Suprapubic skin (tissue), 4 donors: Measurements from ENCODE around the gene NELL1.

Source experiments
- EP300 ChIP-seq: sonication (generic); formaldehyde crosslinking; IDR thresholded peaks from one replicate; pipeline ENCODE4 v1.6.1; 2017; ENCODE audit warnings: antibody characterized with exemption
- POLR2A ChIP-seq, 2 donors: fragments of 450-650 bp; IDR thresholded peaks; one replicate each; pipeline ENCODE4 v1.6.1; 2017; ENCODE audit warnings: antibody characterized with exemption in 2 of 2, mild to moderate bottlenecking in 2 of 2, moderate library complexity in 2 of 2
- POLR2AphosphoS5 ChIP-seq, 3 donors: sonication (generic); formaldehyde crosslinking; IDR thresholded peaks; one replicate each; pipeline ENCODE4 v1.6.1; 2017; ENCODE audit warnings: antibody characterized with exemption in 3 of 3
- TF ChIP-seq, protein P1 (sequence below), 2 donors: fragments of 200-600 bp in 1 of 2; fragments of 450-650 bp in 1 of 2; sonication (generic) in 1 of 2; IDR thresholded peaks; one replicate each; pipeline ENCODE4 v1.5.1; 2016 to 2019; ENCODE audit warnings: antibody characterized with exemption in 2 of 2, mild to moderate bottlenecking in 1 of 2, moderate library complexity in 1 of 2

- TF ChIP-seq POLR2AphosphoS5 (IDR thresholded peaks at IDR 0.05) (no peak), EP300 (no peak), POLR2A (IDR thresholded peaks at IDR 0.05) (no peak)
- TF ChIP-seq, protein P1, sequence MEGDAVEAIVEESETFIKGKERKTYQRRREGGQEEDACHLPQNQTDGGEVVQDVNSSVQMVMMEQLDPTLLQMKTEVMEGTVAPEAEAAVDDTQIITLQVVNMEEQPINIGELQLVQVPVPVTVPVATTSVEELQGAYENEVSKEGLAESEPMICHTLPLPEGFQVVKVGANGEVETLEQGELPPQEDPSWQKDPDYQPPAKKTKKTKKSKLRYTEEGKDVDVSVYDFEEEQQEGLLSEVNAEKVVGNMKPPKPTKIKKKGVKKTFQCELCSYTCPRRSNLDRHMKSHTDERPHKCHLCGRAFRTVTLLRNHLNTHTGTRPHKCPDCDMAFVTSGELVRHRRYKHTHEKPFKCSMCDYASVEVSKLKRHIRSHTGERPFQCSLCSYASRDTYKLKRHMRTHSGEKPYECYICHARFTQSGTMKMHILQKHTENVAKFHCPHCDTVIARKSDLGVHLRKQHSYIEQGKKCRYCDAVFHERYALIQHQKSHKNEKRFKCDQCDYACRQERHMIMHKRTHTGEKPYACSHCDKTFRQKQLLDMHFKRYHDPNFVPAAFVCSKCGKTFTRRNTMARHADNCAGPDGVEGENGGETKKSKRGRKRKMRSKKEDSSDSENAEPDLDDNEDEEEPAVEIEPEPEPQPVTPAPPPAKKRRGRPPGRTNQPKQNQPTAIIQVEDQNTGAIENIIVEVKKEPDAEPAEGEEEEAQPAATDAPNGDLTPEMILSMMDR (IDR thresholded peaks at IDR 0.05) = no peak
Observed at GRCh38 chr11:21069909-21070308, 400.5 kb downstream of the NELL1 start.
